Mesenchymal stem cell (in vitro differentiated cells and primary cell): ENCODE results near the gene RRH.
"Not testable (repeated sequence)": the region's sequence is repeated elsewhere in the genome, so short reads cannot be mapped to it uniquely, and the experiment has no call there.

Source experiments
- DNase-seq: peaks from one replicate; pipeline ENCODE4 v3.0.0-alpha.2; 2013
- H2AFZ ChIP-seq: one replicate; pipeline ENCODE4 v1.6.1; 2013; ENCODE audit warnings: low read depth, mild to moderate bottlenecking, control low read depth, inconsistent platforms, low read length, moderate library complexity
- H2AK5ac ChIP-seq: 2 replicates; pipeline ENCODE4 v1.6.1; 2013; ENCODE audit warnings: low read length, moderate library complexity, mild to moderate bottlenecking, inconsistent platforms; ENCODE audit not compliant: severe bottlenecking
- H2BK120ac ChIP-seq: one replicate; pipeline ENCODE4 v1.6.1; 2013; ENCODE audit warnings: low read depth, mild to moderate bottlenecking, inconsistent platforms, low read length, moderate library complexity
- H2BK12ac ChIP-seq, 2 experiments: one replicate each; pipeline ENCODE4 v1.6.1; 2013; ENCODE audit warnings: inconsistent platforms in 2 of 2, low read length in 2 of 2, mild to moderate bottlenecking in 2 of 2, moderate library complexity in 2 of 2, control low read depth in 1 of 2
- H2BK15ac ChIP-seq: one replicate; pipeline ENCODE4 v1.6.1; 2013; ENCODE audit warnings: mild to moderate bottlenecking, low read depth, inconsistent platforms; ENCODE audit not compliant: poor library complexity, severe bottlenecking
- H2BK5ac ChIP-seq: 2 replicates; pipeline ENCODE4 v1.6.1; 2013; ENCODE audit warnings: low read depth, mild to moderate bottlenecking, low read length, control low read depth, inconsistent platforms; ENCODE audit not compliant: poor library complexity, severe bottlenecking
- H3K14ac ChIP-seq, 2 experiments: one replicate each; pipeline ENCODE4 v1.6.1; 2013; ENCODE audit warnings: inconsistent platforms in 2 of 2, low read length in 2 of 2, control low read depth in 1 of 2, mild to moderate bottlenecking in 1 of 2, moderate library complexity in 1 of 2
- H3K18ac ChIP-seq, 2 experiments: one replicate each; pipeline ENCODE4 v1.6.1; 2013; ENCODE audit warnings: inconsistent platforms in 2 of 2, low read length in 2 of 2, control low read depth in 1 of 2, low read depth in 1 of 2, mild to moderate bottlenecking in 1 of 2
- H3K23ac ChIP-seq, 2 experiments: one replicate each; pipeline ENCODE4 v1.6.1; 2013; ENCODE audit warnings: inconsistent platforms in 2 of 2, low read length in 2 of 2, mild to moderate bottlenecking in 2 of 2, moderate library complexity in 2 of 2, control low read depth in 1 of 2
- H3K27ac ChIP-seq: 2 replicates; pipeline ENCODE4 v1.5.1; 2013; ENCODE audit warnings: mild to moderate bottlenecking, moderate library complexity, low read length, control low read depth, inconsistent platforms; ENCODE audit not compliant: poor library complexity, severe bottlenecking
- H3K27me3 ChIP-seq, 2 experiments: 2 replicates each; pipeline versions ENCODE4 v1.6.1 to v1.7.0; 2013; ENCODE audit warnings: low read length in 2 of 2, mild to moderate bottlenecking in 2 of 2, moderate library complexity in 2 of 2, control low read depth in 1 of 2, inconsistent platforms in 1 of 2; ENCODE audit not compliant: control insufficient read depth in 1 of 2, insufficient read depth in 1 of 2
- H3K36me3 ChIP-seq, 2 experiments: 2 replicates each; pipeline versions ENCODE4 v1.6.1 to v1.7.0; 2013; ENCODE audit warnings: low read length in 2 of 2, control low read depth in 1 of 2, inconsistent platforms in 1 of 2, low read depth in 1 of 2, mild to moderate bottlenecking in 1 of 2; ENCODE audit not compliant: insufficient read depth in 2 of 2, control insufficient read depth in 1 of 2
- H3K4ac ChIP-seq, 2 experiments: one replicate each; pipeline ENCODE4 v1.6.1; 2013; ENCODE audit warnings: inconsistent platforms in 2 of 2, low read length in 2 of 2, mild to moderate bottlenecking in 2 of 2, moderate library complexity in 2 of 2, control low read depth in 1 of 2, low read depth in 1 of 2
- H3K4me1 ChIP-seq: 2 replicates; pipeline ENCODE4 v1.6.1; 2013; ENCODE audit warnings: low read depth, low read length, control low read depth; ENCODE audit not compliant: control insufficient read depth, insufficient read depth
- H3K4me2 ChIP-seq: 2 replicates; pipeline ENCODE4 v1.6.1; 2013; ENCODE audit warnings: low read length, mild to moderate bottlenecking, inconsistent platforms; ENCODE audit not compliant: poor library complexity, severe bottlenecking
- H3K4me3 ChIP-seq, 2 experiments: 2 replicates each; pipeline versions ENCODE4 v1.5.1 to v1.7.0; 2013; ENCODE audit warnings: low read length in 2 of 2, mild to moderate bottlenecking in 2 of 2, control low read depth in 1 of 2, low read depth in 1 of 2; ENCODE audit not compliant: insufficient read depth in 1 of 2
- H3K79me1 ChIP-seq: replicated peaks from 2 replicates; pipeline ENCODE4 v1.6.1; 2013; ENCODE audit warnings: mild to moderate bottlenecking, control low read depth, low read length, inconsistent platforms; ENCODE audit not compliant: poor library complexity, severe bottlenecking
- H3K9ac ChIP-seq: 2 replicates; pipeline ENCODE4 v1.7.0; 2013; ENCODE audit warnings: mild to moderate bottlenecking, low read length, moderate library complexity
- H3K9me3 ChIP-seq: 2 replicates; pipeline ENCODE4 v1.7.0; 2013; ENCODE audit warnings: mild to moderate bottlenecking, low read length; ENCODE audit not compliant: control insufficient read depth
- H4K8ac ChIP-seq: one replicate; pipeline ENCODE4 v1.6.1; 2013; ENCODE audit warnings: inconsistent platforms, mild to moderate bottlenecking, low read length, moderate library complexity
- H4K91ac ChIP-seq: one replicate; pipeline ENCODE4 v1.6.1; 2013; ENCODE audit warnings: mild to moderate bottlenecking, low read length, inconsistent platforms
- WGBS: methylation state at CpG from one replicate; pipeline ENCODE4 v1.1.7; 2013; ENCODE audit warnings: mixed read lengths; 5-methylcytosine and 5-hydroxymethylcytosine counted together

Gene RRH

DNA sequence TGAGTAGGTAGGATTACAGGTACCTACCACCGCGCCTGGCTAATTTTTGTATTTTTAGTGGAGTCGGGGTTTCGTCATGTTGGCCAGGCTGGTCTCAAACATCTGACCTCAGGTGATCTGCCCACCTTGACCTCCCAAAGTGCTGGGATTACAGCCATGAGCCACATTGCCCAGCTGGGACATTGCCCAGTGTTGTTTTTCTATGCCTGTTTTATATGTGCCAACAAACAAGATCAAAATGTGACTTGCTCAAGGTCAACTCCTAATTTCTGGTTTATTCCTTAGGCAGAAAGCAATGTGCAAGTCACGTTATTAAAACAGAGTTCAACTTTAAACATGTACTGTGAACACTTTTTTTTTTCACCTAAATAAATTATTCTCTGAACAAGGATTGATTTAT is 22.8 kb downstream of the RRH start:
- Histone ChIP-seq H3K18ac (no peak overlapping the region), H4K91ac (no peak overlapping the region), H2BK12ac (no peak overlapping the region), H3K9me3 (no peaks in the 10 kb centered on the region), H3K23ac (no peak overlapping the region), H3K4me3 (no peak overlapping the region), H2BK5ac (no peak overlapping the region), H3K9ac (no peak overlapping the region), H4K8ac (no peak overlapping the region), H3K27ac (no peak overlapping the region), H3K27me3 (no peaks in the 10 kb centered on the region), H3K14ac (no peak overlapping the region), H2BK120ac (no peak overlapping the region), H3K4me2 (no peak overlapping the region), H3K4me1 (no peaks in the 10 kb centered on the region), H2AFZ (no peak overlapping the region), H2AK5ac (no peak overlapping the region), H2BK15ac (no peak overlapping the region), H3K4ac (no peak overlapping the region), H3K36me3 (no peaks in the 10 kb centered on the region), H3K79me1 (no peaks in the 10 kb centered on the region)
- 70% methylated on average over 4 of the region's 5 CpGs for WGBS
- DNase-seq: no peak

DNA sequence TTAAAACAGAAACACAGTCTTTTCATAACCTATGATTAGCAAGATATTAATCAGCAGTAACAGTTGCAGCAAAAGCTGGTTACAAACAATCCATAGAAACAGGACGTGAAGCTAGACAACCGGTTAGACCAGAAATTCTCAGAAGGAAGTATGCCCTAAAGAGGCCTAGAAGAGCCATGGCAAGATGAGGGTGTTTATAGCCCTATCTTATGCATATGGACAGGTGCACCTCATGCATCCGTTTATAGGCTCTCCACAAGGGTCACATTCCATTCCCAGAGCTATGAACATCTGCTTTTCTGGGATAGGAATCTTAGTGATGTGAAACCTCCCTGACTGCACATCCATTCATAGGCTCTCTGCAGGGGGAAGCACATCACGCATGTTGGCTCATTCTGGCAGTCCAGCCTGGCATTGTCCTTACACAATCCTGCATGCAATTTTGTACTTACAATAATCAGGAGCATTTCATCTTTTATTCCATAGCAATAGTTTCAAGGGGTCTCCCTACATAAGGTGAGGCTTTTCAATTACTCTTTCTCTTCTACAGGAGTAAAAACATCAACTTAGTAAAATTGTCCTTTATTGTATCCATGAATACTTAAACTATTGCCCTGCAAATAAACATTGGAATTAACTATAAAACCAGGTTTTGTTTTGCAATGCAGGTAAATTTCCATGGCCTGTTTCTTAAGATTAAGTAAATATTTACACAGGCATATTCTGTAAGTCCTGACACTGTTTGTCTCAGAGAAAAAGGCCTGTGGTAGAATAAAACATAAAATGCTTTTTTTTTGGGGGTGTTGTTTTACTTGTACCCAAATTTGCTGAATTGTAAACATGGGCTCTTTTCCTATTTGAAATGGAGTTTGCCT is 31.9 kb downstream of the RRH start:
- H2AFZ ChIP-seq, H3K4me2 ChIP-seq, H2BK15ac ChIP-seq, H3K79me1 ChIP-seq, H3K14ac ChIP-seq, H3K23ac ChIP-seq, DNase-seq, H3K9ac ChIP-seq, H3K4me1 ChIP-seq, H3K27ac ChIP-seq, H2BK5ac ChIP-seq, H3K18ac ChIP-seq, H3K36me3 ChIP-seq, H2BK120ac ChIP-seq, H3K4me3 ChIP-seq, H3K4ac ChIP-seq, H3K27me3 ChIP-seq, H2AK5ac ChIP-seq, H4K91ac ChIP-seq, H4K8ac ChIP-seq, H2BK12ac ChIP-seq: not testable (repeated sequence)
- WGBS: 75% methylated on average over 4 of the region's 4 CpGs
- H3K9me3 ChIP-seq: peaks cover 12% of the 10 kb centered on the region

DNA sequence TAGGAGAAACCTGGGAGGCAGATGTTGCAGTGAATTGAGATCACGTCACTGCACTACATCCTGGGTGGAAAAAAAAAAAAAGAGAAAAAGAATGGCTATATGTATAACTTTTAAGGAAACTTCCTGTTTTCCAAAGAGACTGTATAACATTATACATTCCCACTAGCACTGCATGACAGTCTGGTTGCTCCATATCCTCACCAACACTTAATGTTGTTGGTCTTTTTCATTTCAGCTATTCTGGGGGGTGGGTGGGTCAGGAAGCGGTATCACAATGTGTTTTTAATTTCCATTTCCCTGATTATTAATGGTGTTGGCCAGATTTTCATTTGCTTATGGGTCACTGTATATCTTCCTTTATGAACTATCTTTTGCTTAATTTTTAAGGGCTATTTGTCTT is 33.5 kb downstream of the RRH start:
- Histone ChIP-seq H3K9ac (no peak overlapping the region), H2AFZ (no peak overlapping the region), H2BK120ac (no peak overlapping the region), H3K9me3 (peaks cover 12% of the 10 kb centered on the region), H3K27me3 (no peaks in the 10 kb centered on the region), H4K8ac (no peak overlapping the region), H2BK5ac (no peak overlapping the region), H3K14ac (no peak overlapping the region), H3K18ac (no peak overlapping the region), H2BK12ac (no peak overlapping the region), H3K23ac (no peak overlapping the region), H4K91ac (no peak overlapping the region), H3K4me3 (no peak overlapping the region), H3K4me1 (no peaks in the 10 kb centered on the region), H2AK5ac (no peak overlapping the region), H3K79me1 (no peaks in the 10 kb centered on the region), H3K36me3 (no peaks in the 10 kb centered on the region), H3K27ac (no peak overlapping the region), H3K4me2 (no peak overlapping the region), H3K4ac (no peak overlapping the region), H2BK15ac (no peak overlapping the region)
- WGBS: 100% methylated on average over 1 of the region's 2 CpGs
- no peak for DNase-seq

DNA sequence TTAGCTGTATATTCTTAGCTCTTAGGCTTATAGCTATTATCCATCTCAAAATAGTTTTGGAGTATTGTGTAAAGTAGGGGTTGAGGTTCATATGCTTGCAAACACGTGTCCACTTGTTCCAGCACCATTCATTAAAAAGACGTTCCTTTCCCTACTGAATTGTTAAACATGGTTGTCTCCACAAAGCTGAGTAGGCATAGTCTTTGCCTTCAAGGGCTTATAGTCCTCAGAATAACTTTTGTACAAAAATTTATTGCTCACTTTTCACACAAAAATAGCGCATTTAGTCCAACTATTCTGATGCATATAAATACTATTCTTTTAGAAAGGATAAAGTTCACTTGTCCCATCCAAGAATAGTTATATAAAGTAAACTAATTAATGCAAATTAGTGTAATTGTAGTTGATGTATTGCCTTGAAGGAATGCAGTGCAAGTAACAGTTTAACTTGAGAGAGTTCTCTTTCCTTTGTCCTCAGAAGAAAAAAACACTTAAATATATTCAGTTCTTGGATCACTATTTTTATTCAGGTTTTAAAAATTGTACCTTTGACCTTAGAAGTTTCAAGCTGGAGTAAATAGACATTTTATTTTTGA is 34.2 kb downstream of the RRH start:
- Histone ChIP-seq H3K4me2 (no peak overlapping the region), H2BK15ac (no peak overlapping the region), H3K14ac (no peak overlapping the region), H3K9me3 (peaks cover 12% of the 10 kb centered on the region), H3K4me3 (no peak overlapping the region), H3K27ac (no peak overlapping the region), H2BK5ac (no peak overlapping the region), H3K9ac (no peak overlapping the region), H3K36me3 (no peaks in the 10 kb centered on the region), H3K4ac (no peak overlapping the region), H3K23ac (no peak overlapping the region), H3K27me3 (no peaks in the 10 kb centered on the region), H2BK12ac (no peak overlapping the region), H2BK120ac (no peak overlapping the region), H2AK5ac (no peak overlapping the region), H3K4me1 (no peaks in the 10 kb centered on the region), H3K79me1 (no peaks in the 10 kb centered on the region), H2AFZ (no peak overlapping the region), H3K18ac (no peak overlapping the region), H4K8ac (no peak overlapping the region), H4K91ac (no peak overlapping the region)
- 96% methylated on average over 2 of the region's 3 CpGs for WGBS
- DNase-seq: no peak
